T-cell (primary cell): ENCODE data around the gene DIPK1B. TPM values are rescaled to one million over a fixed set of nuclear protein-coding genes. Genes with fewer than 3 reads are reported as not detected.

Experiments used
- ATAC-seq, 4 experiments: fragments of 200-7000 bp in 3 of 4; fragments of 150-1000 bp in 1 of 4; cut with Tn5 transposase; replicated peaks in 1 of 4; 1 replicate in 3 of 4; 2 replicates in 1 of 4; pipeline ENCODE4 v1.10.0; 2021; ENCODE audit warnings: moderate library complexity in 3 of 4, mild to moderate bottlenecking in 2 of 4, moderate number of reproducible peaks in 1 of 4
- CTCF ChIA-PET, 2 donors: fragments of 300-600 bp; sonication (Branson Sonifier 250); formaldehyde crosslinking; loops; one replicate each; lab custom pipeline; 2022; ENCODE audit warnings: antibody characterized with exemption in 2 of 2; lab: Charles Lee
- POLR2A ChIA-PET, 2 donors: fragments of 300-600 bp; sonication (Branson Sonifier 250); formaldehyde crosslinking; loops; one replicate each; lab custom pipeline; 2022; ENCODE audit warnings: antibody characterized with exemption in 2 of 2; lab: Charles Lee
- DNase-seq, 35 experiments: peaks; one replicate each; pipeline versions ENCODE4 v3.0.0 to v3.0.0-alpha.2; 2013 to 2023
- H3K27ac ChIP-seq: one replicate; pipeline ENCODE4 v1.5.1; 2013; ENCODE audit warnings: low read length
- H3K27me3 ChIP-seq, 2 experiments: replicated peaks in 1 of 2; 1 replicate in 1 of 2; 2 replicates in 1 of 2; pipeline versions ENCODE4 v1.6.1 to v1.7.0; 2013; ENCODE audit warnings: low read length in 1 of 2, mixed read lengths in 1 of 2; ENCODE audit not compliant: control insufficient read depth in 2 of 2, insufficient read depth in 2 of 2; ENCODE audit errors: extremely low read depth in 1 of 2
- H3K36me3 ChIP-seq, 2 donors: 1 replicate in 1 of 2; 2 replicates in 1 of 2; pipeline versions ENCODE4 v1.6.1 to v1.7.0; 2013; ENCODE audit warnings: low read length in 1 of 2; ENCODE audit not compliant: control insufficient read depth in 2 of 2, insufficient read depth in 1 of 2; ENCODE audit errors: extremely low read depth in 1 of 2
- H3K4me1 ChIP-seq, 2 experiments: 1 replicate in 1 of 2; 2 replicates in 1 of 2; pipeline versions ENCODE4 v1.6.1 to v1.7.0; 2013; ENCODE audit warnings: low read length in 2 of 2, mixed read lengths in 1 of 2; ENCODE audit not compliant: insufficient read depth in 2 of 2, control insufficient read depth in 1 of 2; ENCODE audit errors: extremely low read depth in 1 of 2
- H3K4me3 ChIP-seq, 2 donors: 1 replicate in 1 of 2; 2 replicates in 1 of 2; pipeline versions ENCODE4 v1.5.1 to v1.7.0; 2013; ENCODE audit warnings: mild to moderate bottlenecking in 2 of 2, low read length in 1 of 2, moderate library complexity in 1 of 2; ENCODE audit not compliant: control insufficient read depth in 1 of 2; ENCODE audit errors: extremely low read depth in 1 of 2
- H3K9me3 ChIP-seq: 2 replicates; pipeline ENCODE4 v1.7.0; 2013
- H3K27ac Mint-ChIP-seq, 2 donors: one replicate each; pipeline ENCODE4 v1.8.0; 2020 to 2021; ENCODE audit warnings: mild to moderate bottlenecking in 2 of 2, mixed read lengths in 2 of 2
- H3K27me3 Mint-ChIP-seq, 2 donors: one replicate each; pipeline ENCODE4 v1.8.0; 2021 to 2022; ENCODE audit warnings: mixed read lengths in 2 of 2
- H3K36me3 Mint-ChIP-seq: one replicate; pipeline ENCODE4 v1.8.0; 2021; ENCODE audit warnings: mixed read lengths
- H3K4me1 Mint-ChIP-seq, 3 donors: one replicate each; pipeline ENCODE4 v1.8.0; 2020 to 2022; ENCODE audit warnings: mixed read lengths in 3 of 3, mild to moderate bottlenecking in 1 of 3
- H3K4me3 Mint-ChIP-seq, 3 donors: one replicate each; pipeline ENCODE4 v1.8.0; 2020 to 2022; ENCODE audit warnings: mild to moderate bottlenecking in 3 of 3, mixed read lengths in 3 of 3, moderate library complexity in 3 of 3
- H3K9me3 Mint-ChIP-seq, 3 donors: one replicate each; pipeline ENCODE4 v1.8.0; 2020 to 2022; ENCODE audit warnings: mixed read lengths in 3 of 3
- WGBS: methylation state at CpG from one replicate; pipeline ENCODE4 v1.1.5; 2013; ENCODE audit warnings: missing lambda C conversion rate; ENCODE audit not compliant: insufficient coverage; 5-methylcytosine and 5-hydroxymethylcytosine counted together
- total RNA-seq, 35 experiments: library from RNA in 6 of 35; stranded (reverse) in 6 of 35; fragments of 120-200 nt in 1 of 35; gene quantifications; one replicate each; pipeline versions ENCODE4 v1.2.1 to v1.2.4 and lab custom pipeline; 2013 to 2026

DIPK1B gene
- total RNA-seq, 5 donors from 2014 or later (not counting 1 experiment from before 2014, with no cell fraction given), result 0.25 to 2.1 (median 0.77) TPM

DNA sequence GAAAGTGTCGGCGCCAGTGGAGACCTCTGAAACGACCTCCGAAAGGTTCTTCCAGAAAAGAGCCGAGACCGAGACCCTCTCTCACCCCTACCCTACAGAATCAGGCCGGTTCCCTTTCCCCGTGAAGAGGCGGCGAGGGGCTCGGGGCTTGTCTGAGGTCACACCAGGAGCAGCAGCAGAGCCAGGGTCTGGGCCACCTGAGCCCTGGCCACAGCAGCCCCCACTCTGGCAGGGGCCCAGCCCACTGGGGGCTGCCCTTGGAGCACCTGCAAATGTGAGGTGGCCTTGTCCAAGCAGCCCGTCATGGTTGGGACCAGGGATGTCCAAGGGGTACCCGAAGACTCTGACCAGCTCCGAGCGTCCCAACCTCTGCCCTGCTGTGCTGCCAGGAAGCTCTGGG, 34.3 kb upstream of the DIPK1B start:
- WGBS, result 96% methylated on average over 11 of the region's 15 CpGs
- Histone ChIP-seq H3K27ac (no peak overlapping the region), H3K4me1 (no peaks in the 10 kb centered on the region), H3K36me3 (peaks cover 0 to 2% of the 10 kb centered on the region in 2 donors), H3K9me3 (no peaks in the 10 kb centered on the region), H3K27me3 (no peaks in the 10 kb centered on the region), H3K4me3 (no peak overlapping the region)
- no peaks in the 10 kb centered on the region for H3K27me3 Mint-ChIP-seq
- no peak for ATAC-seq
- H3K4me3 Mint-ChIP-seq, result no peak overlapping the region
- no peak overlapping the region for H3K27ac Mint-ChIP-seq
- ChIA-PET CTCF (interaction anchor here in 1 of 2 donors (0.6 kb wide), 1 partner anchor 41 kb away, joined by 3 read pairs; no protein-coding TSS in a partner anchor), POLR2A (no interaction called here)
- no peaks in the 10 kb centered on the region for H3K4me1 Mint-ChIP-seq
- no peaks in the 10 kb centered on the region for H3K9me3 Mint-ChIP-seq
- DNase-seq, result no peak
- no peaks in the 10 kb centered on the region for H3K36me3 Mint-ChIP-seq

DNA sequence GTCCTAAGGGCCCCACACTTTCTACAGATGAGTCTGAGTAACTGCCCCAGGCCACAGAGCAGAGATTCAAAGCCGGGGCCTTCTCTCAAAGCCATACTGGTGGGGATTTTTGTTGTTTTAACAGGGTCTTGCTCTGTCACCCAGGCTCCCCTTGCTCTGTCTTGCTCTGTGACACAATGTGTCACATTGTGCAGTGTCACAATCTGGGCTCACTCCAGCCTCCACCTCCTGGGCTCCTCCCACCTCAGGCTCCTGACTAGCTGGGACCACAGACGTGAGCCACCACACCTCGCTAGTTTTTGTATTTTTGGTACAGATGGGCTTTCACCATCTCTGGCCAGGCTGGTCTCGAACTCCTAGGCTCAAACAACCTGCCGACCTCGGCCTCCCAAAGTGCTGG, 33.7 kb upstream of the DIPK1B start:
- Histone ChIP-seq H3K4me3 (no peak overlapping the region), H3K36me3 (peaks cover 0 to 2% of the 10 kb centered on the region in 2 donors), H3K4me1 (no peaks in the 10 kb centered on the region), H3K27ac (no peak overlapping the region), H3K27me3 (no peaks in the 10 kb centered on the region), H3K9me3 (no peaks in the 10 kb centered on the region)
- Mint-ChIP-seq H3K4me1 (no peaks in the 10 kb centered on the region), H3K4me3 (no peak overlapping the region), H3K27me3 (no peaks in the 10 kb centered on the region), H3K9me3 (no peaks in the 10 kb centered on the region), H3K27ac (no peak overlapping the region), H3K36me3 (no peaks in the 10 kb centered on the region)
- ChIA-PET POLR2A (no interaction called here), CTCF (no interaction called here)
- WGBS, result 92% methylated on average over 4 of the region's 6 CpGs
- DNase-seq (no peak), ATAC-seq (no peak)

DNA sequence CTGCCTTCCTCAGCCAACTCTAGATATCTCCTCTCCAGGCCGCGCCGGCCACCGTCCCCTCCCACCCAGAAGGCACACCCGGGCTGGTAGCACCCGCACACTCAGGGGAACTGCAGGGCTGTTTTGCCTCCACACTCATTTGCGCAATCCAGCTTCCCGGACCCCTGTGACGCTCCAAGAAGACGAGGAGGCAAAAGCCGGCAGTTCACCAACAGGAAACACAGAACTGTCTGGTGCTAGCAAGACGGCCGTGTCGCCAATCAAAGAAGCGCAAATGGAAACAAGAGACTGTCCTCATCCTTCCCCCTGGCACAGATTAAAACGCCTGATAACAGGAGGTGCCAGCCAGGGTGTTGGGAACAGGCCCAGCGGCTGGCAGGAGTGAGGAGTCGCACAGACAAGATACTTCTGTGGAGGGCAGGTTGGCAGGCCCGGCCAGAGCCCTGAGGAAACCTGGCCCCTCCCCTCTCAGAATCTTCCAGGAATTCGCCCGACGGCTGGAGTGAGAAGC, 32.9 kb upstream of the DIPK1B start:
- Mint-ChIP-seq H3K4me3 (no peak overlapping the region), H3K27me3 (no peaks in the 10 kb centered on the region), H3K27ac (peak overlapping the region in 1 of 2 donors; percentile 48), H3K9me3 (no peaks in the 10 kb centered on the region), H3K36me3 (no peaks in the 10 kb centered on the region), H3K4me1 (no peaks in the 10 kb centered on the region)
- Histone ChIP-seq H3K4me1 (no peaks in the 10 kb centered on the region), H3K27me3 (no peaks in the 10 kb centered on the region), H3K4me3 (no peak overlapping the region), H3K27ac (no peak overlapping the region), H3K36me3 (peaks cover 0 to 2% of the 10 kb centered on the region in 2 donors), H3K9me3 (no peaks in the 10 kb centered on the region)
- CTCF ChIA-PET, result interaction anchor here in 1 of 2 donors (0.6 kb wide), 1 partner anchor 68 kb away, joined by 4 read pairs; no protein-coding TSS in a partner anchor
- 73% methylated on average over 16 of the region's 22 CpGs for WGBS
- DNase-seq, result no peak
- POLR2A ChIA-PET, result no interaction called here
- no peak for ATAC-seq

DNA sequence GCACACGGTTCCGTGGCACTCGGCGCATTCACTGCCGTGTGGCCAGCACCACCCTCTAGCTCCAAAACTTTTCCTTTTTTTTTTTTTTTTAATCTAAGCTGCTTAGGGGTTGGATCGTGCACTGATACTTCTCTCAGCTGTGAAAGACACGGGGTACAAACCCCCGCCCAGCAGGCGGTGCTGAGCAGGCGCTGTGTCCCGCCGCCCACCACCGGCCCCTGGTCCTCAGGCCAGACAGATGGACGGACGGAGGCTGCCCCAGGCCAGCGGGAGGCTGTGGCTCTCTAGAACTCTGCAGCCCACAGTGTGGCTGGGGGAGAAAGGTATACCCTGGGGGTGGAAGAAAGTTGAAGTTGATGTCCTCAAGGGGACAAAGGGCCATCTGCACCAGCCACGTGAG, 31.3 kb upstream of the DIPK1B start:
- H3K4me1 ChIP-seq, result peaks cover 0 to 6% of the 10 kb centered on the region in 2 experiments
- CTCF ChIA-PET, result no interaction called here
- Mint-ChIP-seq H3K9me3 (no peaks in the 10 kb centered on the region), H3K4me1 (peaks cover 2 to 4% (median 3%) of the 10 kb centered on the region in 3 donors), H3K27ac (no peak overlapping the region), H3K4me3 (no peak overlapping the region), H3K27me3 (no peaks in the 10 kb centered on the region), H3K36me3 (no peaks in the 10 kb centered on the region)
- H3K36me3 ChIP-seq, result peaks cover 0 to 2% of the 10 kb centered on the region in 2 donors
- no peak for DNase-seq
- no peaks in the 10 kb centered on the region for H3K27me3 ChIP-seq
- no peak overlapping the region for H3K27ac ChIP-seq
- WGBS, result 97% methylated on average over 9 of the region's 17 CpGs
- POLR2A ChIA-PET, result interaction anchor here in 1 of 2 donors (0.6 kb wide), 1 partner anchor 168 kb away, joined by 3 read pairs; no protein-coding TSS in a partner anchor
- H3K4me3 ChIP-seq, result no peak overlapping the region
- no peaks in the 10 kb centered on the region for H3K9me3 ChIP-seq
- no peak for ATAC-seq

DNA sequence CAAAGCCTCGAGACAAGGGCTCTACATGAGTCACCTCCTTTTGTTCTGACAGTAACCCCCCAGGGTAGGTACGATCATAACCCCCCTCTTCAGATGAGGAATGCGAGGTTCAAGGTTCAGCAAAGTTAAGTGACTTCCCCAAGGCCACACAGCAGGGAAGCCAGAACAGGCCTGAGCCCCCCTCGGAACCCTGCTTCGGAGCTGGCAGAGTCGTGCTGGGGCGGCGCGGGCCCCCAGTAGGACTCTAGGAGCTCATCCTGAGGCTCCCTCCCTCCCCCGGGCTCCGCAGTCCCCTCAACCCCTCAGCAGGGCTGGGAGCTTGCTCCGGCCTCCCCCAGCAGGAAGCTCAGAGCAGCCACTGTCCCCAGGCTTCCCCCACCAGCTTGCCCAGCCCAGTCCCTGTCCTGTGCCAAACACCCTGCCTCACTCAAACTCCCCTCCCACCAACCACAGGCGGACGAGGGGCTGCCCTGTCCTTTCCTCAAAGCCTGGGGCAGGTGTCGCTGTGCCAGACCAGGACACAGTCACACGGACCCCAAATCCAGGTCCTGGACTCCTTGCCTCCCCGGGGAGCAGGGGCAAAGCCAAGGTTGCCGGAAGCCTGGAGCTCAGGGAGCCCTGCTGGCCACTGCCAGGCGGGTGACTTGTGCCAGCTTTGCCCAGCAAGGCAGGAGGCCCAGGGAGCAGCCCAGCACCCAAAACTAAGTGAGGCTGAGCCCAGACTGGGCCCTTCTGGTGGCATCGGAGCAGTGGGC, 30.2 kb upstream of the DIPK1B start:
- Mint-ChIP-seq H3K4me1 (peaks cover 2 to 7% (median 6%) of the 10 kb centered on the region in 3 donors), H3K9me3 (no peaks in the 10 kb centered on the region), H3K27ac (no peak overlapping the region), H3K4me3 (no peak overlapping the region), H3K27me3 (no peaks in the 10 kb centered on the region), H3K36me3 (no peaks in the 10 kb centered on the region)
- no peaks in the 10 kb centered on the region for H3K36me3 ChIP-seq
- ATAC-seq (no peak), DNase-seq (no peak)
- no peaks in the 10 kb centered on the region for H3K9me3 ChIP-seq
- H3K27me3 ChIP-seq, result no peaks in the 10 kb centered on the region
- peaks cover 0 to 14% of the 10 kb centered on the region in 2 experiments for H3K4me1 ChIP-seq
- H3K4me3 ChIP-seq, result no peak overlapping the region
- WGBS, result 88% methylated on average over 15 of the region's 20 CpGs
- ChIA-PET CTCF (no interaction called here), POLR2A (no interaction called here)
- no peak overlapping the region for H3K27ac ChIP-seq

DNA sequence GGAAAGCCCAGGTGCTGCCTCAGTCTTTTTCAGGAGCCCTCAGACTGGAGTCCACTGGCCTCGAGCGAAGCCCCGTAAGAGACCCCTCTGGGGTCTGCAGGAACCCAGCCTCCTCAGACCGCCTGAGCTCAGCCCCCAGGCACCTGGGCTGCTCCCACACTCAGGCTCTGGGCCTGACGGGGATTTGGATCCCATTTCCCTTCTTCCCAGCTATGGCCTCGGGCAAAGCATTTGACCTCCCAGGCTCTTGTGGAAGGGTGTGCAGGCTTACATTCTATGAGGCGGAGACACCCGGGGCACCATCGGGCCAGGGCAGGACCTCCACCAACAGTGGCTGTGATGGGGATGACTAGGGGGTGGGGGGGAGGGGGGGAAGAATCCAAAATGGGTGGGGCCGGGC, 29.7 kb upstream of the DIPK1B start:
- H3K4me1 Mint-ChIP-seq, result peaks cover 2 to 7% (median 6%) of the 10 kb centered on the region in 3 donors
- CTCF ChIA-PET, result interaction anchor here in 1 of 2 donors (1.0 kb wide), 1 partner anchor 11 kb away, joined by 3 read pairs; no protein-coding TSS in a partner anchor
- no peak overlapping the region for H3K4me3 Mint-ChIP-seq
- no peaks in the 10 kb centered on the region for H3K9me3 ChIP-seq
- no peak overlapping the region for H3K4me3 ChIP-seq
- 95% methylated on average over 4 of the region's 10 CpGs for whole genome bisulfite sequencing
- H3K9me3 Mint-ChIP-seq, result no peaks in the 10 kb centered on the region
- no peak for ATAC-seq
- H3K36me3 Mint-ChIP-seq, result no peaks in the 10 kb centered on the region
- no peak overlapping the region for H3K27ac Mint-ChIP-seq
- H3K27ac ChIP-seq, result no peak overlapping the region
- no peaks in the 10 kb centered on the region for H3K27me3 Mint-ChIP-seq
- H3K36me3 ChIP-seq, result no peaks in the 10 kb centered on the region
- no peak for DNase-seq
- no peaks in the 10 kb centered on the region for H3K27me3 ChIP-seq
- H3K4me1 ChIP-seq, result peaks cover 0 to 16% of the 10 kb centered on the region in 2 experiments
- POLR2A ChIA-PET, result no interaction called here
